ENCODE data around the gene ZNF467. TPM values are rescaled to one million over a fixed set of nuclear protein-coding genes. Genes with fewer than 3 reads are reported as not detected.

The ZNF467 gene
- total RNA-seq, 1 donor from 2014 or later, result 3.4 TPM

GRCh38 chr7:149774237-149775175 is 1.1 kb upstream of the ZNF467 start:
- Mint-ChIP-seq H3K4me1 (ENCODE audit: unreplicated experiment) (peaks cover 5% of the 10 kb centered on the region), H3K4me3 (ENCODE audit: unreplicated experiment) (peak overlapping the region; percentile 61), H3K36me3 (ENCODE audit: unreplicated experiment) (no peaks in the 10 kb centered on the region), H3K27ac (ENCODE audit: unreplicated experiment) (no peak overlapping the region), H3K27me3 (ENCODE audit: unreplicated experiment) (no peaks in the 10 kb centered on the region), H3K9me3 (ENCODE audit: unreplicated experiment) (no peaks in the 10 kb centered on the region)
- no peak for TF ChIP-seq CTCF (IDR thresholded peaks at IDR 0.05)
- no peak for DNase-seq (ENCODE audit: extremely low spot score, unreplicated experiment)

- Mint-ChIP-seq H3K9me3 (ENCODE audit: unreplicated experiment) (no peaks in the 10 kb centered on the region), H3K27me3 (ENCODE audit: unreplicated experiment) (peaks cover 6% of the 10 kb centered on the region), H3K27ac (ENCODE audit: unreplicated experiment) (no peak overlapping the region), H3K4me3 (ENCODE audit: unreplicated experiment) (peak overlapping the region; percentile 75), H3K36me3 (ENCODE audit: unreplicated experiment) (peaks cover 2% of the 10 kb centered on the region), H3K4me1 (ENCODE audit: unreplicated experiment) (peaks cover 5% of the 10 kb centered on the region)
- TF ChIP-seq CTCF (IDR thresholded peaks at IDR 0.05), result no peak
- DNase-seq (ENCODE audit: extremely low spot score, unreplicated experiment), result no peak
These were observed 393 bp downstream of the ZNF467 start for GRCh38 chr7:149772956-149773434.

GRCh38 chr7:149772241-149772955 is 990 bp downstream of the ZNF467 start:
- H3K27me3 Mint-ChIP-seq (ENCODE audit: unreplicated experiment), result peaks cover 12% of the 10 kb centered on the region

GRCh38 chr7:149771720-149772240 is 1.6 kb downstream of the ZNF467 start:
- Mint-ChIP-seq H3K4me3 (ENCODE audit: unreplicated experiment) (peak overlapping the region; percentile 72), H3K9me3 (ENCODE audit: unreplicated experiment) (no peaks in the 10 kb centered on the region), H3K4me1 (ENCODE audit: unreplicated experiment) (peaks cover 5% of the 10 kb centered on the region), H3K27me3 (ENCODE audit: unreplicated experiment) (peaks cover 18% of the 10 kb centered on the region), H3K27ac (ENCODE audit: unreplicated experiment) (no peak overlapping the region), H3K36me3 (ENCODE audit: unreplicated experiment) (peaks cover 7% of the 10 kb centered on the region)
- TF ChIP-seq CTCF (IDR thresholded peaks at IDR 0.05), result no peak
- peak; percentile 94 for DNase-seq (ENCODE audit: extremely low spot score, unreplicated experiment)

More at GRCh38 chr7:149772241-149772955, 990 bp downstream of the ZNF467 start:
- DNase-seq (ENCODE audit: extremely low spot score, unreplicated experiment), result no peak
- no peak overlapping the region for H3K27ac Mint-ChIP-seq (ENCODE audit: unreplicated experiment)
- no peaks in the 10 kb centered on the region for H3K9me3 Mint-ChIP-seq (ENCODE audit: unreplicated experiment)
- TF ChIP-seq CTCF (IDR thresholded peaks at IDR 0.05), result no peak
- H3K4me3 Mint-ChIP-seq (ENCODE audit: unreplicated experiment), result peak overlapping the region; percentile 72
- peaks cover 5% of the 10 kb centered on the region for H3K36me3 Mint-ChIP-seq (ENCODE audit: unreplicated experiment)
- peaks cover 5% of the 10 kb centered on the region for H3K4me1 Mint-ChIP-seq (ENCODE audit: unreplicated experiment)
